Osteoblast (primary cell): ENCODE results near the gene RIPK3. TPM values are rescaled to one million over a fixed set of nuclear protein-coding genes. Genes with fewer than 3 reads are reported as not detected.
"Not testable (repeated sequence)": the region's sequence is repeated elsewhere in the genome, so short reads cannot be mapped to it uniquely, and the experiment has no call there.

ENCODE experiments used
- DNase-seq: peaks from one replicate; pipeline ENCODE4 v3.0.0; 2011; ENCODE audit warnings: low spot score, mixed read lengths; ENCODE audit not compliant: insufficient read length; ENCODE audit errors: missing footprints
- H2AFZ ChIP-seq: 2 replicates; pipeline ENCODE4 v1.6.0; 2011; ENCODE audit warnings: mild to moderate bottlenecking, low read length
- H3K27ac ChIP-seq: 2 replicates; pipeline ENCODE4 v1.5.1; 2011; ENCODE audit warnings: mild to moderate bottlenecking, low read depth, low read length, moderate library complexity
- H3K27me3 ChIP-seq: 2 replicates; pipeline ENCODE4 v1.6.0; 2012; ENCODE audit warnings: mild to moderate bottlenecking, control low read depth, inconsistent platforms, low read length, moderate library complexity; ENCODE audit not compliant: insufficient read depth
- H3K36me3 ChIP-seq: 2 replicates; pipeline ENCODE4 v1.5.1; 2011; ENCODE audit warnings: mild to moderate bottlenecking, low read length, control low read depth, moderate library complexity; ENCODE audit not compliant: insufficient read depth
- H3K4me1 ChIP-seq: 2 replicates; pipeline ENCODE4 v1.5.1; 2011; ENCODE audit warnings: mild to moderate bottlenecking, low read length, control low read depth, moderate library complexity; ENCODE audit not compliant: insufficient read depth
- H3K4me2 ChIP-seq: 2 replicates; pipeline ENCODE4 v1.6.0; 2011; ENCODE audit warnings: mild to moderate bottlenecking, low read length; ENCODE audit not compliant: insufficient read depth
- H3K4me3 ChIP-seq: fragments of 200-600 bp; sonication (generic); 3 replicates; pipeline ENCODE4 v1.5.1; 2012; ENCODE audit warnings: mild to moderate bottlenecking, low read length, inconsistent platforms; ENCODE audit not compliant: insufficient read depth
- H3K79me2 ChIP-seq: 2 replicates; pipeline ENCODE4 v1.6.0; 2012; ENCODE audit warnings: mild to moderate bottlenecking, low read length, control low read depth, inconsistent platforms; ENCODE audit not compliant: insufficient read depth
- H3K9me3 ChIP-seq: 2 replicates; pipeline ENCODE4 v1.5.1; 2011; ENCODE audit warnings: low read depth, low read length, control low read depth
- H4K20me1 ChIP-seq: 2 replicates; pipeline ENCODE4 v1.6.0; 2012; ENCODE audit warnings: mild to moderate bottlenecking, low read length, control low read depth; ENCODE audit not compliant: insufficient read depth
- total RNA-seq: library from RNA; depleted of rRNA; stranded (reverse); fragments of >200 nt; gene quantifications from 2 replicates; pipeline ENCODE4 v1.2.3, GENCODE V29; 2012
- TF ChIP-seq, protein P1 (sequence below): IDR thresholded peaks from 2 replicates; pipeline ENCODE4 v1.5.1; 2011; ENCODE audit warnings: mild to moderate bottlenecking, low read depth, low read length, moderate library complexity; ENCODE audit errors: extremely low read depth

Gene RIPK3
- total RNA-seq, 1 donor = 11.9 TPM

DNA sequence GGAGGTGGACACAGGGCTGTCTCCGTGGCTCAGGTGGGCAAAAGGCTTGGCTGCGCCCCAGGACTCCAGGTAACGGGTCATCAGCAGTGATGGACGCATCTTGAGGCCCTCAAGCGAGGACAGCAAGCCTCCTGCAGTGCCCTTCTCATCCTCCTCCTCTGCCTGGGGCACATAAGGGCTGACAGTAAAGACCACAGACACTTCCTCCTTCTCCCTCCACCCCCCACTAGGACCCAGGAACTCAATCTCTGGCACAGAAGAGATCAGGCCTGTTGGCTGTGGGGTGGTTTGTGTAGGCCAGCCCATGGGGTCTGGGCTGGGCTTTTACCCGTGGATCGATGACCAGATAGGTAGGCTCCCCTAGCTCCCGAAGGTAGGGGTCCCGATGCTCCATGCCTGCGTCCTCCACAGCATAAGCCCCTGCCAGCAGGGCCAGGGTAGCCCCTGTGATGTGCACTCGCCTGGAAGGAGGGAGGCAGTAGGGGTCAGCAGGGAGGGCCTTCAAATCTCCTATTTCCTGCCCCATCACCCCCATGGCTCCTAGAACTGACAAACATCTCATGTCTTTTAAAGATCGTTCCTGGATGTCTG, 10.6 kb downstream of the RIPK3 start:
- H2AFZ ChIP-seq = no peak overlapping the region
- no peaks in the 10 kb centered on the region for H4K20me1 ChIP-seq
- peaks cover 5% of the 10 kb centered on the region for H3K36me3 ChIP-seq
- no peak overlapping the region for H3K4me2 ChIP-seq
- H3K4me1 ChIP-seq = peaks cover 11% of the 10 kb centered on the region
- H3K79me2 ChIP-seq = no peaks in the 10 kb centered on the region
- peak; percentile 66 for DNase-seq
- TF ChIP-seq, protein P1, sequence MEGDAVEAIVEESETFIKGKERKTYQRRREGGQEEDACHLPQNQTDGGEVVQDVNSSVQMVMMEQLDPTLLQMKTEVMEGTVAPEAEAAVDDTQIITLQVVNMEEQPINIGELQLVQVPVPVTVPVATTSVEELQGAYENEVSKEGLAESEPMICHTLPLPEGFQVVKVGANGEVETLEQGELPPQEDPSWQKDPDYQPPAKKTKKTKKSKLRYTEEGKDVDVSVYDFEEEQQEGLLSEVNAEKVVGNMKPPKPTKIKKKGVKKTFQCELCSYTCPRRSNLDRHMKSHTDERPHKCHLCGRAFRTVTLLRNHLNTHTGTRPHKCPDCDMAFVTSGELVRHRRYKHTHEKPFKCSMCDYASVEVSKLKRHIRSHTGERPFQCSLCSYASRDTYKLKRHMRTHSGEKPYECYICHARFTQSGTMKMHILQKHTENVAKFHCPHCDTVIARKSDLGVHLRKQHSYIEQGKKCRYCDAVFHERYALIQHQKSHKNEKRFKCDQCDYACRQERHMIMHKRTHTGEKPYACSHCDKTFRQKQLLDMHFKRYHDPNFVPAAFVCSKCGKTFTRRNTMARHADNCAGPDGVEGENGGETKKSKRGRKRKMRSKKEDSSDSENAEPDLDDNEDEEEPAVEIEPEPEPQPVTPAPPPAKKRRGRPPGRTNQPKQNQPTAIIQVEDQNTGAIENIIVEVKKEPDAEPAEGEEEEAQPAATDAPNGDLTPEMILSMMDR = no peak
- no peaks in the 10 kb centered on the region for H3K9me3 ChIP-seq
- H3K27ac ChIP-seq = no peak overlapping the region
- H3K27me3 ChIP-seq = no peaks in the 10 kb centered on the region
- H3K4me3 ChIP-seq = no peak overlapping the region

DNA sequence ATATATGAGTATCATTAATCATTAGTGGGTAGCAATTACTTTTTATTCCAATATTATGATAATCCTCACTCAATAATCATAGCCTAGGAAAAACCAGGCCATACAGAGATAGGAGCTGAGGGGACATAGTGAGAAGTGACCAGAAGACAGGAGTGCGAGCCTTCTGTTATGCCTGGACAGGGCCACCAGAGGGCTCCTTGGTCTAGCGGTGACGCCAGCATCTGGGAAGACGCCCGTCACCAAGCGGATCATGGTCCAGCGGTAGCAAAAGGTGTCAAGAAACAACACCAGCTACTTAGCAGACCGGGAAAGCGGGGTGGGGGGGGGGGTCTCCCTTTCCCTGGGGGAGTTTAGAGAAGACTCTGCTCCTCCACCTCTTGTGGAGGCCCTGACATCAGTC, 11.9 kb downstream of the RIPK3 start:
- not testable (repeated sequence) for H3K4me1 ChIP-seq, H3K4me2 ChIP-seq, H3K4me3 ChIP-seq, H4K20me1 ChIP-seq, DNase-seq, H3K36me3 ChIP-seq, H3K27ac ChIP-seq, H3K79me2 ChIP-seq, H3K9me3 ChIP-seq, H3K27me3 ChIP-seq, H2AFZ ChIP-seq
- TF ChIP-seq, protein P1 = peak; percentile 42

DNA sequence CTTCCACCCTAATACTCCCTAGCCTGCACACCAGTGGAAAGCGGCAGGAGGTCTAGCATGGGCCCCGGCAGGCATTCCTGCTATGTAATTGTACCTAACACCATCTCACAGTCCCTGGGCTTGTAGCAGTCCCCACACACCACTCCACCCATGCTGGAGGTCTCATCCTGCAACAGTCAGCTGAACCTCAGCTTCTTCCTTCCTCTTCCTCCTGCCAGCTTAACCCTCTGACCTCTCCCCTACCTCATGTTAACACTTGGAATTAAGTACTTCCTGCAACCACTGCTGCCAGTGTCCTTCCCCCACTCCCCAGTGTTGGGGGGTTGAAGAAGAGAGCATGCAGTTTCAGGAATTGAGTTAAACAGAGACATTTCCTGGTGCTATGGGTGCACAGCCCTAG, 12.5 kb downstream of the RIPK3 start:
- Histone ChIP-seq H3K79me2 (no peaks in the 10 kb centered on the region), H3K27me3 (no peaks in the 10 kb centered on the region), H2AFZ (no peak overlapping the region), H3K27ac (no peak overlapping the region), H3K36me3 (peaks cover 11% of the 10 kb centered on the region), H3K4me1 (peaks cover under 1% of the 10 kb centered on the region), H4K20me1 (peaks cover 4% of the 10 kb centered on the region), H3K4me2 (no peak overlapping the region), H3K4me3 (no peak overlapping the region), H3K9me3 (no peaks in the 10 kb centered on the region)
- TF ChIP-seq, protein P1 = no peak
- DNase-seq = no peak

DNA sequence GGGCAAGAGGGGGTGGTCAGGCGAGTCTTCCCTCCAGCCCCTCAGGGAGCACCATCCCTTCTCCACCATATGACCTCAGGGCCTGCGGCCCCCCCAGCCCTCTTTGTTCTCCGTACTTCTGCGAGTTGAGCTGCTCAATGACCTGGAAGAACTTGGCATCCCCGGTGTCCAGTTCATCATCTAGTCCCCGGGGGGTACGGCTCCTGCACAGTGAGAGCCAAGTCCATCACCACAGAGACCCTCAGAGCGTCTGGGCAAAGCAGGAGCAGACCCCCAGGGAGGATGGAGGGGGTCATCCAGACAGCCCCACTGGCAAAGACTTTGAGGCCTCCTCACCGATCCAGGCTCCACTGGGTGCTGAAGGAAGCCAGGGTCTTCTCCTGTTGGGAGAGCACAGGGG, 13.8 kb downstream of the RIPK3 start:
- H2AFZ ChIP-seq = no peak overlapping the region
- H3K27ac ChIP-seq = no peak overlapping the region
- H3K27me3 ChIP-seq = no peaks in the 10 kb centered on the region
- H4K20me1 ChIP-seq = peaks cover 4% of the 10 kb centered on the region
- H3K4me2 ChIP-seq = no peak overlapping the region
- H3K79me2 ChIP-seq = no peaks in the 10 kb centered on the region
- DNase-seq = peak; percentile 71
- no peak overlapping the region for H3K4me3 ChIP-seq
- no peaks in the 10 kb centered on the region for H3K4me1 ChIP-seq
- H3K36me3 ChIP-seq = peaks cover 11% of the 10 kb centered on the region
- no peaks in the 10 kb centered on the region for H3K9me3 ChIP-seq
- TF ChIP-seq, protein P1 = no peak
